Choroid plexus epithelial cell (primary cell): ENCODE measurements around the gene TPK1.

Source experiments
- DNase-seq: peaks from one replicate; pipeline ENCODE4 v3.0.0-alpha.2; 2010; ENCODE audit warnings: low read depth
- H3K4me3 ChIP-seq: 2 replicates; pipeline ENCODE4 v1.5.1; 2011; ENCODE audit warnings: low read depth, mild to moderate bottlenecking, control low read depth, low read length, moderate library complexity
- TF ChIP-seq, protein P1 (sequence below): conservative IDR thresholded peaks from 2 replicates; pipeline ENCODE4 v1.5.1; 2011; ENCODE audit warnings: low read depth, mild to moderate bottlenecking, control low read depth, inconsistent platforms, low read length, moderate library complexity

Gene TPK1

DNA sequence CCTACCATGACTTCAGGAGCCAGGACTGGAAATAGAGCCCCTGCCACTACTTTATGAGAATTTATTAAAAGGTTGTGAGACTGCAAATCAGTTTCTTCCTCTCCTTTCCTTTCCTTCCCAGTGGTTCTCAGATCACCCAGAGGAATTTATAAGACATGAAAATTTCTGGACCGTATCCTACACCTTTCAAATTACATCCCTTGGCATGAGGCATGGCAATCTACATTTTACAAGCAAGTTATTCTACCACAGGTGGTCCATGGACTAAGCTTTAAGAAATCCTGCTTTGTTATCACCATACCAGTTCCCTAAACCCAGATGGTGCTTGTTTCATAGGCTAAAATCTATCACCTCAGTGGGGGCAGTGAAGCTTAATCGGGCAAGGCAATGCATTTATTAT, 66.5 kb downstream of the TPK1 start:
- TF ChIP-seq, protein P1, sequence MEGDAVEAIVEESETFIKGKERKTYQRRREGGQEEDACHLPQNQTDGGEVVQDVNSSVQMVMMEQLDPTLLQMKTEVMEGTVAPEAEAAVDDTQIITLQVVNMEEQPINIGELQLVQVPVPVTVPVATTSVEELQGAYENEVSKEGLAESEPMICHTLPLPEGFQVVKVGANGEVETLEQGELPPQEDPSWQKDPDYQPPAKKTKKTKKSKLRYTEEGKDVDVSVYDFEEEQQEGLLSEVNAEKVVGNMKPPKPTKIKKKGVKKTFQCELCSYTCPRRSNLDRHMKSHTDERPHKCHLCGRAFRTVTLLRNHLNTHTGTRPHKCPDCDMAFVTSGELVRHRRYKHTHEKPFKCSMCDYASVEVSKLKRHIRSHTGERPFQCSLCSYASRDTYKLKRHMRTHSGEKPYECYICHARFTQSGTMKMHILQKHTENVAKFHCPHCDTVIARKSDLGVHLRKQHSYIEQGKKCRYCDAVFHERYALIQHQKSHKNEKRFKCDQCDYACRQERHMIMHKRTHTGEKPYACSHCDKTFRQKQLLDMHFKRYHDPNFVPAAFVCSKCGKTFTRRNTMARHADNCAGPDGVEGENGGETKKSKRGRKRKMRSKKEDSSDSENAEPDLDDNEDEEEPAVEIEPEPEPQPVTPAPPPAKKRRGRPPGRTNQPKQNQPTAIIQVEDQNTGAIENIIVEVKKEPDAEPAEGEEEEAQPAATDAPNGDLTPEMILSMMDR: no peak
- DNase-seq: no peak
- no peak overlapping the region for H3K4me3 ChIP-seq

DNA sequence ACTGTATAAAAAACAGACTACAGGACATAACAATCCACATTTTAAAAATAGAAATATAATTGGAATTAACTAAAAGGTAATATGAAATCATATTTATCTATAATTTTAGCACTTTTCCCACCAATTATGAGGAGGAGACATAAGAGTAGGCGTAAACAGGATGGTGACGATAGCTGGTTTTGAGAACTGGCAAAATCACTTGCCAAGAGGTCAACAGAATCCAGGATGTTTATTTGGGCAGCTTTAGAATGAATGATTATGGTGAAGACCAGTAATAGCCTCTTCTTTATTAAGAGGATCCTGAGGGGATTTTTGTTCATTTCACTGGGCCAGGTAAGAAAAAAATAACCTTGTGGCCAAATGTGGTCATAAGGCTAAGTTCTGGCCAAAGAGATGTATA, 67.2 kb downstream of the TPK1 start:
- TF ChIP-seq, protein P1: no peak
- no peak for DNase-seq
- H3K4me3 ChIP-seq: no peak overlapping the region

DNA sequence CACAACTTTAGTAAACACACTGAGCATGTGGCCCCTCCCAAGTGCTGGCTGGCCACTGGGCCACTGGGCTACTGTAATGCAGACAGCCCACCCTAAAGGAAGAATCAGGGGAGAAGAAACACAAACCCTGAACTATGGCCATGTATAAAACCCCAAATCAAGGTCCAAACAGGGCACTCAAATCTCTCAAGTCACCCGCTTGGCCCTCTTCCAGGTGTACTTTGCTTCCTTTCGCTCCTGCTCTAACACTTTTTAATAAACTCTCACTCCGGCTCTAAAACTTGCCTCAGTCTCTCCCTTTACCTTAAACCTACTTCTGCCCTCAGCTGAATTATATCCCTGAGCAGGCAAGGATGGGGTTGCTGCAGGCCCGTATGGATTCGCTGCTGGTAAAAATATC, 72.6 kb downstream of the TPK1 start:
- H3K4me3 ChIP-seq: no peak overlapping the region
- TF ChIP-seq, protein P1: no peak
- DNase-seq: no peak

DNA sequence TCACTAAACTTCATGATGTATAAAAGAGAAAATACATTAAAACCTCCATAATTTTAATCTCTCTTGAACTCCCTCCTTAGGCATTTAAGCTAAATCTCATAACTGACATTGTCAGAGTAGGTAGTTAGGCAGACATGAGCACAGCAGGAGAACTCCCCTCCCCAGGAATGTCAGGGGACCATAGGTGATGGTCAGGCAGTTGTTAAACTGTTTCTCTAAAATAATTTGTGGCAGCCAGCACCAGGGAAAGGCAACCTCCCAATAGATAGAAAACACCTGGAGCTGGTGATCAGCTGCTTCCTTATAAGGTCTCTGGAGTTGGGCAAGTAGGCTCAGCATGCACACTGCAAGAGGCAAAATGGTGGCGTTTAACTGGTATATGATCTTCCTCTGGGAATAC, 73.0 kb downstream of the TPK1 start:
- H3K4me3 ChIP-seq: no peak overlapping the region
- TF ChIP-seq, protein P1: no peak
- DNase-seq: no peak

DNA sequence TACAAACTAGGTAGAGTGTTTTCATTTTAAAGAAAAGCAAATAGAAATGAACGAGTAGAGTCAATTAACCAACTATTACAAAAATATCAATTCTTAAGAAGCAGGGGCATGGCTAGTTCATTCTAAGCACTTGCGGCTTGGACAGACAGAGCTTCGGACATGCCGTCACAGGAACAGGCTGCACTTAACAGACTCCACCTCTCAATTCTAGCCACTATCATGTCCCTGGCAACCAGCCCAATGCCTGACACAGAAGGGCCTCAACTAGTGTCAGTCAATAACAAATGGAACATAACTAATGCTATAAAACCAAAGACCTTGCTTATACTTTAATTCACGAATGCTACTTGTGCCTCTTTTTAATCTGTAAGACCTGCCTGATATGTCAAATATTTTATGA, 74.4 kb downstream of the TPK1 start:
- H3K4me3 ChIP-seq: no peak overlapping the region
- TF ChIP-seq, protein P1: no peak
- DNase-seq: no peak

DNA sequence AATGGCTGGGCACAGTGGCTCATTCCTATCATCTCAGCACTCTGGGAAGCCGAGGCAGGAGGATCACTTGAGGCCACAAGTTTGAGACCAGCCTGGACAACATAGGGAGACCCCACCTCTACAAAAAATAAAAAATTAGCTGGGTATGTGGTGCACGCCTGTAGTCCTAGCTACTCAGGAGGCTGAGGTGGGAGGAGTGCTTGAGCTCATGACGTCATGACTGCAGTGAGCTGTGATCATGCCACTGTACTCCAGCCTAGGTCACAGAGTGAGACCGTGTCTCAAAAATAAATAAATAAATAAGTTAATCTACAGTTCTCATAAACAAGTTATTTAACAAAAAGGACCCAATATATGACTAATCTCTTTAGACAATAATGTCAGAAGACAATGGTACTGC, 76.2 kb downstream of the TPK1 start:
- H3K4me3 ChIP-seq: no peak overlapping the region
- TF ChIP-seq, protein P1: no peak
- no peak for DNase-seq

DNA sequence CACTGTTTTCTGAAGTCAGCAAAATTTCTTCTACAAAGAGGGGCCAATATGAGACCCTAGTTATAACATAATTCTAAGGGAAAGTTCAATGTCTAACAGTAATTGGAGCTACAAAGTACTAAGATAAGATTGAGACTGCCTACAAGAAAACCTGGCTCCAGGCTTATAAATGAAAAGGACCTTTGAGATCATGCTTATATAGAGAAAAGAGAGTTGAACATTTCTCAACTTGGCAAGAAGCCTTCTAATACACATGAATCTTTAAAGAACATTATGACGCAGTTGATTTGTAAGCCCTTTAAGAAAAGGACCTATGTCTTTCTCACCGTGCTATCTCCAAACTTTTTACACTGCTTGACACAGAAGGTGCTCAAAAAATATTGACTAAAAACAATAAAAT, 87.9 kb downstream of the TPK1 start:
- peak; percentile 44 for DNase-seq
- TF ChIP-seq, protein P1: no peak
- H3K4me3 ChIP-seq: no peak overlapping the region
